Measurements from ENCODE around the gene SLC25A41.
A peak's percentile ranks its signal among the peaks of the same experiment; 100 is the strongest.

The SLC25A41 gene

DNA sequence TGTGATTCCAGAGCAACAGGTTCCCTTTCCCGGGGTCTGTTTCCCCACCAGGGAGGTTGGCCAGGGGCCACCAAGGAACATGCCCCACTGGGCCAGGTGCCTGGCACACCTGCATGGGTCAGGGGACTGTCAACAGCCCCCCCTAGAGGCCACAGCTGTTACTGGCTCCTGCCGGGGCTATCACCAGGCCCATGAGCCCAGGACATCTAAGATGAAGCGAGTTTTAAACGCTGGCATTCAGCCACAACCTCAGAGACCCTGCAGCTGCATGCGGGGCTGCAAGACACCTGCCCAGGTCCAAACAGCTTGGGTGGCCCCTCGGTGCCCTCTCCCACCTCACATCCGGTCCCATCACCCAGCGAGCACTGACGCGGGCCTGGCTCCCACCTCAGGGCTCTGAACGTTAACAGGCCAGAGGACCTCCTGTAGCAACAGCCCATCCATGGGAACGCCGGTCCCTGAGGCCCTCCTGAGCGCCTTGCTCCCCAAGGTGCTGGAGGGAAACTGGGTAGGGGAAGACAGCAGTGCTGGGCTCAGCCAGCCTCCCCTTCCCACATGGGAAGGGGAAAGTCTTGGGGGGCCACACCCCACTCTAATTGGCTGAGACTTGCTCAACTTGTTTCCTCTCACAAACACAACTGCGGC, 21.0 kb downstream of the SLC25A41 start:
- no peak overlapping the region for H2BK120ac ChIP-seq (ENCODE audit: low read depth, low read length)
- WGBS (ENCODE audit: extremely low coverage, insufficient coverage, low lambda C conversion rate): no CpG with 5 or more reads among the region's 15 CpGs

GRCh38 chr19:6412061-6412446, 21.5 kb downstream of the SLC25A41 start:
- Histone ChIP-seq H3K4me3 (ENCODE audit: low read length) (no peak overlapping the region), H2AK5ac (ENCODE audit: low read length) (no peak overlapping the region), H3K9ac (ENCODE audit: low read length) (no peak overlapping the region), H3K27me3 (ENCODE audit: insufficient read depth, low read length, poor library complexity) (no peaks in the 10 kb centered on the region), H2BK120ac (ENCODE audit: low read depth, low read length) (no peak overlapping the region), H4K8ac (ENCODE audit: low read depth, low read length) (no peak overlapping the region), H3K27ac (ENCODE audit: low read depth, low read length) (no peak overlapping the region), H3K79me1 (ENCODE audit: low read length) (no peaks in the 10 kb centered on the region), H3K4me1 (ENCODE audit: control insufficient read depth, low read depth, low read length) (no peaks in the 10 kb centered on the region), H3K56ac (ENCODE audit: low read length) (no peak overlapping the region), H3K36me3 (ENCODE audit: control insufficient read depth, insufficient read depth, low read length) (peaks cover 6% of the 10 kb centered on the region), H3K4ac (ENCODE audit: low read depth, low read length) (no peak overlapping the region), H3K4me2 (ENCODE audit: low read length) (no peak overlapping the region), H3K18ac (ENCODE audit: low read length) (no peak overlapping the region), H2BK5ac (ENCODE audit: low read length) (no peak overlapping the region), H4K5ac (ENCODE audit: low read length) (no peak overlapping the region), H3K79me2 (ENCODE audit: control insufficient read depth, insufficient read depth, low read length) (no peaks in the 10 kb centered on the region), H3K23ac (ENCODE audit: low read length) (no peak overlapping the region), H2BK15ac (replicated peaks; ENCODE audit: low read depth) (no peak overlapping the region)
- no CpG with 5 or more reads among the region's 12 CpGs for whole genome bisulfite sequencing (ENCODE audit: extremely low coverage, insufficient coverage, low lambda C conversion rate)
- DNase-seq: no peak

More for the DNA sequence above, 21.0 kb downstream of the SLC25A41 start:
- Histone ChIP-seq H3K4ac (ENCODE audit: low read depth, low read length) (no peak overlapping the region), H3K79me1 (ENCODE audit: low read length) (peaks cover 4% of the 10 kb centered on the region), H3K18ac (ENCODE audit: low read length) (no peak overlapping the region), H4K5ac (ENCODE audit: low read length) (no peak overlapping the region), H3K79me2 (ENCODE audit: control insufficient read depth, insufficient read depth, low read length) (peaks cover 2% of the 10 kb centered on the region), H3K36me3 (ENCODE audit: control insufficient read depth, insufficient read depth, low read length) (peaks cover 11% of the 10 kb centered on the region), H3K4me3 (ENCODE audit: low read length) (no peak overlapping the region), H3K9ac (ENCODE audit: low read length) (no peak overlapping the region), H4K8ac (ENCODE audit: low read depth, low read length) (no peak overlapping the region), H3K4me1 (ENCODE audit: control insufficient read depth, low read depth, low read length) (no peaks in the 10 kb centered on the region), H3K4me2 (ENCODE audit: low read length) (no peak overlapping the region), H3K23ac (ENCODE audit: low read length) (no peak overlapping the region), H2BK15ac (replicated peaks; ENCODE audit: low read depth) (no peak overlapping the region), H3K27ac (ENCODE audit: low read depth, low read length) (no peak overlapping the region), H2AK5ac (ENCODE audit: low read length) (no peak overlapping the region), H3K27me3 (ENCODE audit: insufficient read depth, low read length, poor library complexity) (no peaks in the 10 kb centered on the region), H2BK5ac (ENCODE audit: low read length) (no peak overlapping the region), H3K56ac (ENCODE audit: low read length) (no peak overlapping the region)
- DNase-seq: peak; percentile 67

GRCh38 chr19:6409346-6409745, 24.2 kb downstream of the SLC25A41 start:
- Histone ChIP-seq H2BK5ac (ENCODE audit: low read length) (no peak overlapping the region), H3K79me1 (ENCODE audit: low read length) (no peaks in the 10 kb centered on the region), H3K79me2 (ENCODE audit: control insufficient read depth, insufficient read depth, low read length) (no peaks in the 10 kb centered on the region), H3K23ac (ENCODE audit: low read length) (no peak overlapping the region), H3K4me1 (ENCODE audit: control insufficient read depth, low read depth, low read length) (no peaks in the 10 kb centered on the region), H4K5ac (ENCODE audit: low read length) (no peak overlapping the region), H4K8ac (ENCODE audit: low read depth, low read length) (no peak overlapping the region), H3K4ac (ENCODE audit: low read depth, low read length) (no peak overlapping the region), H2AK5ac (ENCODE audit: low read length) (no peak overlapping the region), H3K56ac (ENCODE audit: low read length) (no peak overlapping the region), H3K27ac (ENCODE audit: low read depth, low read length) (no peak overlapping the region), H3K27me3 (ENCODE audit: insufficient read depth, low read length, poor library complexity) (no peaks in the 10 kb centered on the region), H2BK15ac (replicated peaks; ENCODE audit: low read depth) (no peak overlapping the region), H3K9ac (ENCODE audit: low read length) (no peak overlapping the region), H3K4me2 (ENCODE audit: low read length) (no peak overlapping the region), H3K4me3 (ENCODE audit: low read length) (no peak overlapping the region), H3K18ac (ENCODE audit: low read length) (no peak overlapping the region), H2BK120ac (ENCODE audit: low read depth, low read length) (no peak overlapping the region), H3K36me3 (ENCODE audit: control insufficient read depth, insufficient read depth, low read length) (peaks cover 1% of the 10 kb centered on the region)
- DNase-seq: no peak
- no CpG with 5 or more reads among the region's 6 CpGs for WGBS (ENCODE audit: extremely low coverage, insufficient coverage, low lambda C conversion rate)

GRCh38 chr19:6406401-6406800, 27.2 kb downstream of the SLC25A41 start:
- no peaks in the 10 kb centered on the region for H3K36me3 ChIP-seq (ENCODE audit: control insufficient read depth, insufficient read depth, low read length)
- H3K9ac ChIP-seq (ENCODE audit: low read length): no peak overlapping the region
- H2BK120ac ChIP-seq (ENCODE audit: low read depth, low read length): no peak overlapping the region
- no peak overlapping the region for H3K4ac ChIP-seq (ENCODE audit: low read depth, low read length)
- no peak overlapping the region for H3K56ac ChIP-seq (ENCODE audit: low read length)
- no peak overlapping the region for H3K18ac ChIP-seq (ENCODE audit: low read length)
- no peak overlapping the region for H2BK15ac ChIP-seq (replicated peaks; ENCODE audit: low read depth)
- H3K27ac ChIP-seq (ENCODE audit: low read depth, low read length): no peak overlapping the region
- H3K4me1 ChIP-seq (ENCODE audit: control insufficient read depth, low read depth, low read length): no peaks in the 10 kb centered on the region
- H4K8ac ChIP-seq (ENCODE audit: low read depth, low read length): no peak overlapping the region
- no peaks in the 10 kb centered on the region for H3K79me1 ChIP-seq (ENCODE audit: low read length)
- no CpG with 5 or more reads among the region's 5 CpGs for WGBS (ENCODE audit: extremely low coverage, insufficient coverage, low lambda C conversion rate)
- no peak overlapping the region for H3K4me2 ChIP-seq (ENCODE audit: low read length)
- no peak overlapping the region for H3K23ac ChIP-seq (ENCODE audit: low read length)
- no peaks in the 10 kb centered on the region for H3K79me2 ChIP-seq (ENCODE audit: control insufficient read depth, insufficient read depth, low read length)
- no peak overlapping the region for H2AK5ac ChIP-seq (ENCODE audit: low read length)
- no peak overlapping the region for H4K5ac ChIP-seq (ENCODE audit: low read length)
- DNase-seq: no peak
- no peaks in the 10 kb centered on the region for H3K27me3 ChIP-seq (ENCODE audit: insufficient read depth, low read length, poor library complexity)
- no peak overlapping the region for H3K4me3 ChIP-seq (ENCODE audit: low read length)
- H2BK5ac ChIP-seq (ENCODE audit: low read length): no peak overlapping the region

DNA sequence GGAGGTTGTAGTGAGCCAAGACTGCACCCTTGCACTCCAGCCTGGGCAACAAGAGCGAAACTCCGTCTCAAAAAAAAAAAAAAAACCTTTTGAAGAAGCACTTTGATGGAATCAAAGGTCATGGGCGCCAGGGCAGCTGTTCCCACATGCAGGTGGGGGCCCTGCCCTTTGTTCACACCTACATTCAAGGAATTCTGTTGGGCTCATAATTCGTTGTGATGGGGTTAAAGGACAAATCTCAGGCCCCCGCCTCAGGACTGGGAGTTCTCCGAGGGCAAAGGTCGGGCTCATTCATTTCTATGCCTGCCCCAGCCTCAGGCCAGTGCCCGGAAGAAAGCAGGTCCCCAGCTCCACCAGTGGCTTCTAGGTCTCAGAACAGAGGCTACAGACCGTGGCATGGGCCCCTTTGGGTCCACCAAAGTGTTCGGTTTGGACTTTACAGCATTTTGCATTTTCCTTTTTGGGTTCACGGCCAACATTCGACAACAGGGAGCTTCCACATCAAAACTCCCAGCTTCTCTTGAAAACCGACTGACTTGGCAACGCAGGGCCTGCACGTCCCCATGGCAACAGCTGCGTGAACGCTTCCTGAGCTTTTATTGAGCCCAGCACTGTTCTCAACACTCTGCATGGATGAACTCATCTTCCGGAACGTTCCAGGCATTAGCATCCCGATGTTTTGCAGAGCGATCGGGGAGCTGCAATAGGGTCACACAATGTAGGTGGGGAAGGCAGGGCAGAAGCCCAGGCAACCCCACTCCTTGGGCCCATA, 30.5 kb downstream of the SLC25A41 start:
- H3K36me3 ChIP-seq (ENCODE audit: control insufficient read depth, insufficient read depth, low read length): no peaks in the 10 kb centered on the region
- H3K4ac ChIP-seq (ENCODE audit: low read depth, low read length): no peak overlapping the region
- no peak overlapping the region for H4K5ac ChIP-seq (ENCODE audit: low read length)
- no peak overlapping the region for H2BK15ac ChIP-seq (replicated peaks; ENCODE audit: low read depth)
- no peaks in the 10 kb centered on the region for H3K79me1 ChIP-seq (ENCODE audit: low read length)
- no peak overlapping the region for H2AK5ac ChIP-seq (ENCODE audit: low read length)
- no peaks in the 10 kb centered on the region for H3K4me1 ChIP-seq (ENCODE audit: control insufficient read depth, low read depth, low read length)
- H4K8ac ChIP-seq (ENCODE audit: low read depth, low read length): no peak overlapping the region
- H3K4me3 ChIP-seq (ENCODE audit: low read length): no peak overlapping the region
- no CpG with 5 or more reads among the region's 22 CpGs for WGBS (ENCODE audit: extremely low coverage, insufficient coverage, low lambda C conversion rate)
- no peaks in the 10 kb centered on the region for H3K27me3 ChIP-seq (ENCODE audit: insufficient read depth, low read length, poor library complexity)
- no peak overlapping the region for H3K18ac ChIP-seq (ENCODE audit: low read length)
- H2BK120ac ChIP-seq (ENCODE audit: low read depth, low read length): no peak overlapping the region
- no peak overlapping the region for H2BK5ac ChIP-seq (ENCODE audit: low read length)
- no peak for DNase-seq
- H3K56ac ChIP-seq (ENCODE audit: low read length): no peak overlapping the region
- no peaks in the 10 kb centered on the region for H3K79me2 ChIP-seq (ENCODE audit: control insufficient read depth, insufficient read depth, low read length)
- no peak overlapping the region for H3K9ac ChIP-seq (ENCODE audit: low read length)
- H3K27ac ChIP-seq (ENCODE audit: low read depth, low read length): no peak overlapping the region
- H3K4me2 ChIP-seq (ENCODE audit: low read length): no peak overlapping the region
- H3K23ac ChIP-seq (ENCODE audit: low read length): no peak overlapping the region

Measured in mesendoderm (in vitro differentiated cells).